Left renal pelvis (tissue), 4 donors: ENCODE data around the gene RASAL1. TPM values are rescaled to one million over a fixed set of nuclear protein-coding genes. Genes with fewer than 3 reads are reported as not detected.

ENCODE experiments used
- polyA plus RNA-seq, 4 donors: library from polyadenylated mRNA; unstranded; fragments of 120-200 nt; gene quantifications; one replicate each; pipeline ENCODE4 v1.2.1, GENCODE V29; 2013; ENCODE audit not compliant: insufficient read length in 4 of 4

Gene RASAL1
- polyA plus RNA-seq, 4 donors = 0.16 to 15.4 (median 7.8) TPM

Other genes starting within 250 kb of the RASAL1 start
- 10 to 100 TPM; 10.2 to 15.4 (median 12.7) TPM for gene OAS1, start 228.8 kb downstream of the RASAL1 start, polyA plus RNA-seq
- gene OAS3, start 197.3 kb downstream of the RASAL1 start, polyA plus RNA-seq = 10 to 100 TPM in 1 of 4 donors, 1 to 10 TPM in 3; 8.6 to 11.6 (median 9.5) TPM
- 1 to 10 TPM; 5.6 to 8.0 (median 6.8) TPM for gene OAS2, start 157.2 kb downstream of the RASAL1 start, polyA plus RNA-seq
- 10 to 100 TPM in 3 of 4 donors, 1 to 10 TPM in 1; 3.9 to 16.0 (median 11.6) TPM for gene DTX1, start 79.0 kb downstream of the RASAL1 start, polyA plus RNA-seq
- gene CFAP73, start 14.0 kb upstream of the RASAL1 start, polyA plus RNA-seq = 1 to 10 TPM in 1 of 4 donors, under 1 TPM in 3; 0.27 to 3.0 (median 0.75) TPM
- gene DDX54, start 49.7 kb upstream of the RASAL1 start, polyA plus RNA-seq = 10 to 100 TPM; 40.3 to 96.0 (median 66.4) TPM
- gene RITA1, start 50.0 kb upstream of the RASAL1 start, polyA plus RNA-seq = 10 to 100 TPM; 11.6 to 20.7 (median 14.1) TPM
- gene TPCN1, start 85.7 kb upstream of the RASAL1 start, polyA plus RNA-seq = 10 to 100 TPM; 20.4 to 46.8 (median 30.1) TPM
- 10 to 100 TPM; 13.2 to 19.4 (median 13.5) TPM for gene SLC8B1, start 199.3 kb upstream of the RASAL1 start, polyA plus RNA-seq
- gene PLBD2, start 222.8 kb upstream of the RASAL1 start, polyA plus RNA-seq = 10 to 100 TPM; 17.1 to 28.0 (median 23.0) TPM